Endothelial cell of umbilical vein (primary cell): Measurements from ENCODE around the gene KCNQ5. TPM values are rescaled to one million over a fixed set of nuclear protein-coding genes. Genes with fewer than 3 reads are reported as not detected.

Experiments
- BruUV-seq: library from RNA; stranded (reverse); fragments of 400-500 nt; replicated peaks from 2 replicates; lab custom pipeline; 2021; lab: Mats Ljungman, UMichigan
- CTCF ChIA-PET: fragments of 300-600, 350-600 bp; sonication (Branson Sonifier 250); formaldehyde crosslinking; loops from one replicate; lab custom pipeline; 2021; ENCODE audit warnings: antibody characterized with exemption, inconsistent platforms; lab: Charles Lee
- POLR2A ChIA-PET: fragments of 300-600, 350-600 bp; sonication (Branson Sonifier 250); formaldehyde crosslinking; loops from one replicate; lab custom pipeline; 2021; ENCODE audit warnings: antibody characterized with exemption, inconsistent platforms; lab: Charles Lee
- DNase-seq: peaks from one replicate; pipeline ENCODE4 v3.0.0-alpha.2; 2011; ENCODE audit warnings: low read depth, low spot score
- FAIRE-seq: peaks from 2 replicates; lab custom pipeline; 2011; peaks lifted over from hg19 to GRCh38; lab: Jason Lieb, UNC
- H2AFZ ChIP-seq: 2 replicates; pipeline ENCODE4 v1.6.0; 2012; ENCODE audit warnings: low read depth, low read length, control low read depth, inconsistent platforms
- H3K27ac ChIP-seq: 2 replicates; pipeline ENCODE4 v1.5.1; 2011; ENCODE audit warnings: low read depth, mild to moderate bottlenecking, control low read depth, low read length, moderate library complexity; ENCODE audit not compliant: insufficient read depth
- H3K27me3 ChIP-seq, 2 experiments: 2 replicates each; pipeline versions ENCODE4 v1.6.0 to v1.6.1; 2011; ENCODE audit warnings: low read length in 2 of 2, mixed read lengths in 1 of 2; ENCODE audit not compliant: control insufficient read depth in 2 of 2, insufficient read depth in 2 of 2
- H3K36me3 ChIP-seq, 2 experiments: 2 replicates in 1 of 2; 3 replicates in 1 of 2; pipeline ENCODE4 v1.5.1; 2011; ENCODE audit warnings: low read length in 2 of 2, mild to moderate bottlenecking in 1 of 2, moderate library complexity in 1 of 2; ENCODE audit not compliant: control insufficient read depth in 2 of 2, insufficient read depth in 2 of 2; ENCODE audit errors: extremely low read depth in 1 of 2
- H3K4me1 ChIP-seq: 3 replicates; pipeline ENCODE4 v1.5.1; 2011; ENCODE audit warnings: mild to moderate bottlenecking, low read length; ENCODE audit not compliant: control insufficient read depth, insufficient read depth; ENCODE audit errors: extremely low read depth
- H3K4me2 ChIP-seq: 2 replicates; pipeline ENCODE4 v1.6.1; 2011; ENCODE audit warnings: low read length, control low read depth, mixed read lengths; ENCODE audit not compliant: insufficient read depth
- H3K4me3 ChIP-seq, 3 experiments: fragments of 200-600 bp in 1 of 3; sonication (generic), shearing (Covaris generic) in 1 of 3; replicated peaks in 1 of 3; 2 replicates each; pipeline ENCODE4 v1.5.1; 2011 to 2016; ENCODE audit warnings: control low read depth in 3 of 3, low read length in 3 of 3, mild to moderate bottlenecking in 2 of 3, inconsistent platforms in 1 of 3, low read depth in 1 of 3, moderate library complexity in 1 of 3; ENCODE audit not compliant: insufficient read depth in 1 of 3
- H3K79me2 ChIP-seq: 2 replicates; pipeline ENCODE4 v1.6.0; 2012; ENCODE audit warnings: low read length, inconsistent platforms; ENCODE audit not compliant: control insufficient read depth, insufficient read depth
- H3K9ac ChIP-seq: replicated peaks from 2 replicates; pipeline ENCODE3; 2011; ENCODE audit warnings: low read length, control low read depth; ENCODE audit not compliant: insufficient read depth; ENCODE audit errors: extremely low read depth
- H3K9me1 ChIP-seq: replicated peaks from 3 replicates; pipeline ENCODE4 v1.6.0; 2011; ENCODE audit warnings: mild to moderate bottlenecking, low read length; ENCODE audit not compliant: control insufficient read depth, insufficient read depth; ENCODE audit errors: extremely low read depth
- H3K9me3 ChIP-seq: replicated peaks from 2 replicates; pipeline ENCODE4 v1.5.1; 2012; ENCODE audit warnings: low read length, inconsistent platforms; ENCODE audit not compliant: control insufficient read depth, insufficient read depth
- H4K20me1 ChIP-seq: replicated peaks from 2 replicates; pipeline ENCODE3; 2011; ENCODE audit warnings: mild to moderate bottlenecking, low read length; ENCODE audit not compliant: control insufficient read depth, insufficient read depth; ENCODE audit errors: extremely low read depth
- CTCF ChIP-seq, 2 donors: IDR thresholded peaks; 1 replicate in 1 of 2; 2 replicates in 1 of 2; pipeline ENCODE4 v1.5.1; 2011; ENCODE audit warnings: low read length in 2 of 2, mild to moderate bottlenecking in 2 of 2, moderate library complexity in 2 of 2, control low read depth in 1 of 2, inconsistent platforms in 1 of 2, low read depth in 1 of 2; ENCODE audit not compliant: insufficient read depth in 1 of 2; ENCODE audit errors: extremely low read depth in 1 of 2
- EZH2 ChIP-seq: IDR thresholded peaks from 2 replicates; pipeline ENCODE4 v1.6.1; 2012; ENCODE audit warnings: borderline replicate concordance, low read depth, mild to moderate bottlenecking, moderate library complexity, low read length, inconsistent platforms; ENCODE audit not compliant: severe bottlenecking
- FOS ChIP-seq: IDR thresholded peaks from 2 replicates; pipeline ENCODE4 v1.6.1; 2011; ENCODE audit warnings: mild to moderate bottlenecking, low read length, moderate library complexity, borderline replicate concordance; ENCODE audit not compliant: insufficient read depth
- GATA2 ChIP-seq: IDR thresholded peaks from 2 replicates; pipeline ENCODE4 v1.7.0; 2011; ENCODE audit warnings: low read depth, mild to moderate bottlenecking, moderate library complexity, mixed read lengths, low read length; ENCODE audit not compliant: insufficient read length, insufficient read depth
- JUN ChIP-seq: IDR thresholded peaks from 2 replicates; pipeline ENCODE4 v1.6.1; 2011; ENCODE audit warnings: borderline replicate concordance, low read depth; ENCODE audit not compliant: insufficient read length, insufficient read depth
- MAX ChIP-seq: IDR thresholded peaks from 2 replicates; pipeline ENCODE4 v1.6.1; 2011; ENCODE audit not compliant: insufficient read depth, insufficient read length
- MYC ChIP-seq: IDR thresholded peaks from one replicate; pipeline ENCODE4 v1.6.1; 2011; ENCODE audit warnings: mild to moderate bottlenecking, low read depth, low read length
- POLR2A ChIP-seq: IDR thresholded peaks from 2 replicates; pipeline ENCODE4 v1.6.1; 2012; ENCODE audit warnings: low read depth, mild to moderate bottlenecking, control low read depth, low read length
- POLR2AphosphoS5 ChIP-seq: IDR thresholded peaks from 2 replicates; pipeline ENCODE4 v1.6.1; 2012; ENCODE audit warnings: low read depth, mild to moderate bottlenecking, control low read depth, low read length, moderate library complexity; ENCODE audit not compliant: insufficient read depth
- dilution Hi-C: fragments of 300-500 bp; cut with MboI; formaldehyde crosslinking; loops from one replicate; pipeline ENCODE4 v1.15.0; 2019; ENCODE audit warnings: low sequenced_read_pairs; ENCODE audit not compliant: extremely low pct_ligation_motif_present
- intact Hi-C: fragments of 100-400 bp; cut with micrococcal nuclease; formaldehyde crosslinking; loops from one replicate; pipeline ENCODE4 v1.10.0; 2022
- polyA plus RNA-seq, 4 experiments: library from polyadenylated mRNA; depleted of rRNA in 3 of 4; stranded (reverse) in 3 of 4; unstranded in 1 of 4; fragments of >200 nt; gene quantifications; 2 replicates each; pipeline versions ENCODE4 v1.2.1 to v1.2.3, GENCODE V29; 2011 to 2012; ENCODE audit warnings: missing spikeins in 1 of 4
- total RNA-seq: library from RNA; stranded (reverse); gene quantifications from 2 replicates; pipeline ENCODE4 v1.2.3, GENCODE V29; 2021

Gene KCNQ5
- total and polyA plus RNA-seq, 2 donors (not counting 3 experiments of a cell fraction or from before 2014, with no cell fraction given), result 0.22 TPM; not detected in 1

GRCh38 chr6:73076211-73076954 lies 454.5 kb downstream of the KCNQ5 start:
- H3K36me3 ChIP-seq, result no peaks in the 10 kb centered on the region
- no TSS peak for BruUV-seq
- no peak overlapping the region for H3K4me3 ChIP-seq
- FAIRE-seq, result no peak
- H3K79me2 ChIP-seq, result no peaks in the 10 kb centered on the region
- no peak for TF ChIP-seq POLR2A
- TF ChIP-seq MAX, result no peak
- TF ChIP-seq EZH2, result no peak
- TF ChIP-seq JUN, result no peak
- no peak for TF ChIP-seq POLR2AphosphoS5
- no peak for TF ChIP-seq CTCF (IDR thresholded peaks at IDR 0.05; ENCODE audit: extremely low read depth in 1 of 2, insufficient read depth in 1 of 2, low read depth in 1 of 2, low read length in 2 of 2)
- no peak for TF ChIP-seq MYC
- TF ChIP-seq GATA2, result no peak
- no peak for TF ChIP-seq FOS
- no peaks in the 10 kb centered on the region for H3K4me1 ChIP-seq
- dilution Hi-C loops, result no loop called here
- H3K4me2 ChIP-seq, result no peak overlapping the region
- no peaks in the 10 kb centered on the region for H3K9me3 ChIP-seq
- ChIA-PET CTCF (interaction anchor here (1.4 kb wide), 1 partner anchor 460 kb away, joined by 3 read pairs; no protein-coding TSS in a partner anchor), POLR2A (no interaction called here)
- peaks cover 0 to 1% of the 10 kb centered on the region in 2 experiments for H3K27me3 ChIP-seq
- no peaks in the 10 kb centered on the region for H4K20me1 ChIP-seq
- DNase-seq, result no peak
- intact Hi-C loops, result no loop called here
- H3K9me1 ChIP-seq, result no peaks in the 10 kb centered on the region
- no peak overlapping the region for H3K9ac ChIP-seq
- H3K27ac ChIP-seq, result no peak overlapping the region
- no peak overlapping the region for H2AFZ ChIP-seq
